Measurements from ENCODE around the gene PTPRB. TPM values are rescaled to one million over a fixed set of nuclear protein-coding genes. Genes with fewer than 3 reads are reported as not detected.

Gene PTPRB
- total RNA-seq, 1 experiment from 2014 or later, result 0.17 TPM

DNA sequence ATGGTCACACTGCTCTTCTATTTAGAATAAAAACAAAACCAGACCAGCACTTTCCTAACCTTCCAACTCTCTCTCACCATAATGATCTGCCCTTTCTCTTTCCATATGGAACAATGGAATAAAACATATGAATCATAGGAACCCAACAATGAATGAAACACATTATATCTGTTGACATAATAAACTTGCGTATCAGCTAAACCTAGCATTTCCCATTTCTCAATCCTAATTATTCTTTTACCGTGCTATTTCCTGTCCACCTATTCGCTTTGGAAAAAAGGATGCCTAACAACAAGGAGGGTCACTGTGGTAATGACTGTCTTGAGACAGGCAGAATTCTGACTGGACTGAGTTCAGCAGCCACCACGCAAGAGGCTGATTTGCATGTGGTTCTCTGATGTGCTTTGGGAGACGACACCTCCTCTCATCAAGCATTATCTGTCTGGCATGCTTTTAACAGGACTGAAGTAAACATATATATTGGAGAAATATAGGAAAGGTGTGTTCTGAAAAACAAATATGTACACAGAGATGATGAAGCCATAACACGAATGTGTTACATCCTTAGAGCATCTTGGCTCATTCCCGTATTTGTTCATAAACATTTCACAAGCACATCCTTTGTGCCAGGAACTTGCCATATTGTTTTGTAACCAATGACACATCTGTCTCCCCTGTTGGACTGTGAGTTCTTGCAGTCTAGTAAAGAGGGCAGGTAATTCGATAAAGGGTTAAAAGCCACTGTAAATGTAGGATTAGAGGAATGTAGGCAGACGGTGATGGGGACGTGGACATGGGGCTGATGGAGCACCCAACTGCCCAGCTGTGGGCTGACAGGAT, 87.7 kb downstream of the PTPRB start (continued):
- no peak for TF ChIP-seq REST (IDR thresholded peaks at IDR 0.05; ENCODE audit: low read depth)

- peak overlapping the region; percentile 70 for H3K4me2 ChIP-seq (ENCODE audit: low read length)
- RAD21 ChIA-PET (ENCODE audit: low non-redundant PET in 1 of 2, low total read pairs in 2 of 2, uncharacterized antibody in 2 of 2, unreplicated experiment in 2 of 2), result no interaction called here
- H3K9me2 ChIP-seq (ENCODE audit: insufficient read depth), result no peaks in the 10 kb centered on the region
- no TSS peak for BruUV-seq (replicated peaks)
- H3K9ac ChIP-seq (ENCODE audit: low read length), result no peak overlapping the region
- no peaks in the 10 kb centered on the region for H3K9me3 ChIP-seq (ENCODE audit: control insufficient read depth in 1 of 2, insufficient read depth in 1 of 2, low read depth in 1 of 2, low read length in 2 of 2)
- DNase-seq (ENCODE audit: low read depth, low spot score) (peak; percentile 61), ATAC-seq (peak; percentile 86)
- peaks cover 13 to 25% of the 10 kb centered on the region in 2 experiments for H3K4me1 ChIP-seq (ENCODE audit: control insufficient read depth in 1 of 2, insufficient read depth in 2 of 2, low read length in 2 of 2)
- no peak overlapping the region for H2AFZ ChIP-seq (ENCODE audit: low read depth, low read length, poor library complexity, severe bottlenecking)
- H3K4me3 ChIP-seq (replicated peaks in 1 of 2; ENCODE audit: low read depth in 1 of 2, low read length in 2 of 2), result peak overlapping the region in 1 of 2 experiments; percentile 15; a peak in 1 of 4 replicates
- POLR2A ChIA-PET, result interaction anchor here (1.0 kb wide), 1 partner anchor 18 kb away, joined by 3 read pairs; no protein-coding TSS in a partner anchor
- no peaks in the 10 kb centered on the region for H3K79me2 ChIP-seq (ENCODE audit: insufficient read depth, low read length)
- intact Hi-C loops (cut with micrococcal nuclease), result no loop called here
- no peaks in the 10 kb centered on the region for H4K20me1 ChIP-seq (ENCODE audit: insufficient read depth)
- H3K27me3 ChIP-seq (ENCODE audit: insufficient read depth, low read length), result no peaks in the 10 kb centered on the region
- no peaks in the 10 kb centered on the region for H3K36me3 ChIP-seq (ENCODE audit: control insufficient read depth in 1 of 2, insufficient read depth in 2 of 2, low read length in 2 of 2)
- no peak overlapping the region for H3K27ac ChIP-seq (ENCODE audit: low read depth, low read length)
- CTCF ChIA-PET, result no interaction called here
- peak; percentile 89 for TF ChIP-seq SRF (IDR thresholded peaks at IDR 0.05; ENCODE audit: low read depth)
- peak; percentile 89 for TF ChIP-seq FOSL1 (IDR thresholded peaks at IDR 0.05; ENCODE audit: low read depth)
- TF ChIP-seq POLR2AphosphoS5 (IDR thresholded peaks at IDR 0.05; ENCODE audit: low read depth, low read length), result peak; percentile 23; the same call in 1 of the 2 replicates
- TF ChIP-seq SP1 (IDR thresholded peaks at IDR 0.05; ENCODE audit: low read depth), result peak; percentile 40; the same call in 1 of the 2 replicates
- peak; percentile 82 for TF ChIP-seq JUND (IDR thresholded peaks at IDR 0.05)
- no peak for TF ChIP-seq ZNF274 (IDR thresholded peaks at IDR 0.05; ENCODE audit: low read depth, low read length)
- TF ChIP-seq, protein P1, sequence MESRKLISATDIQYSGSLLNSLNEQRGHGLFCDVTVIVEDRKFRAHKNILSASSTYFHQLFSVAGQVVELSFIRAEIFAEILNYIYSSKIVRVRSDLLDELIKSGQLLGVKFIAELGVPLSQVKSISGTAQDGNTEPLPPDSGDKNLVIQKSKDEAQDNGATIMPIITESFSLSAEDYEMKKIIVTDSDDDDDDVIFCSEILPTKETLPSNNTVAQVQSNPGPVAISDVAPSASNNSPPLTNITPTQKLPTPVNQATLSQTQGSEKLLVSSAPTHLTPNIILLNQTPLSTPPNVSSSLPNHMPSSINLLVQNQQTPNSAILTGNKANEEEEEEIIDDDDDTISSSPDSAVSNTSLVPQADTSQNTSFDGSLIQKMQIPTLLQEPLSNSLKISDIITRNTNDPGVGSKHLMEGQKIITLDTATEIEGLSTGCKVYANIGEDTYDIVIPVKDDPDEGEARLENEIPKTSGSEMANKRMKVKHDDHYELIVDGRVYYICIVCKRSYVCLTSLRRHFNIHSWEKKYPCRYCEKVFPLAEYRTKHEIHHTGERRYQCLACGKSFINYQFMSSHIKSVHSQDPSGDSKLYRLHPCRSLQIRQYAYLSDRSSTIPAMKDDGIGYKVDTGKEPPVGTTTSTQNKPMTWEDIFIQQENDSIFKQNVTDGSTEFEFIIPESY (IDR thresholded peaks at IDR 0.05; ENCODE audit: extremely low read depth, insufficient replicate concordance, low read length), result no peak
- TF ChIP-seq REST (IDR thresholded peaks at IDR 0.05; ENCODE audit: low read depth), result no peak
- TF ChIP-seq CEBPB (IDR thresholded peaks at IDR 0.05; ENCODE audit: low read depth), result peak; percentile 74
- TF ChIP-seq, protein P2, sequence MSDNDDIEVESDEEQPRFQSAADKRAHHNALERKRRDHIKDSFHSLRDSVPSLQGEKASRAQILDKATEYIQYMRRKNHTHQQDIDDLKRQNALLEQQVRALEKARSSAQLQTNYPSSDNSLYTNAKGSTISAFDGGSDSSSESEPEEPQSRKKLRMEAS (IDR thresholded peaks at IDR 0.05), result peak; percentile 61; the same call in 1 of the 2 replicates
- TF ChIP-seq YY1 (IDR thresholded peaks at IDR 0.05; ENCODE audit: extremely low read depth, insufficient replicate concordance, low read depth, low read length), result peak; percentile 16
Measured at GRCh38 chr12:70543444-70543843, 93.8 kb downstream of the PTPRB start.
